Suprapubic skin (tissue), 4 donors: ENCODE measurements around the gene OR6V1. TPM values are rescaled to one million over a fixed set of nuclear protein-coding genes. Genes with fewer than 3 reads are reported as not detected.

Experiments used
- DNase-seq, 2 donors: peaks; one replicate each; pipeline ENCODE4 v3.0.0-alpha.2; 2019; ENCODE audit warnings: low spot score in 2 of 2
- H3K27ac ChIP-seq: fragments of 200-600 bp; sonication (generic); one replicate; pipeline ENCODE4 v1.5.1; 2019
- H3K27me3 ChIP-seq: fragments of 200-600 bp; sonication (generic); one replicate; pipeline ENCODE4 v1.5.1; 2019
- H3K36me3 ChIP-seq: fragments of 200-600 bp; sonication (generic); one replicate; pipeline ENCODE4 v1.5.1; 2019
- H3K4me1 ChIP-seq: fragments of 200-600 bp; sonication (generic); one replicate; pipeline ENCODE4 v1.5.1; 2019
- H3K4me3 ChIP-seq: fragments of 200-600 bp; sonication (generic); one replicate; pipeline ENCODE4 v1.5.1; 2019; ENCODE audit warnings: mild to moderate bottlenecking
- H3K9me3 ChIP-seq: fragments of 200-600 bp; sonication (generic); one replicate; pipeline ENCODE4 v1.5.1; 2019
- CTCF ChIP-seq, 2 donors: fragments of 200-600 bp in 1 of 2; fragments of 450-650 bp in 1 of 2; sonication (generic) in 1 of 2; IDR thresholded peaks; one replicate each; pipeline ENCODE4 v1.5.1; 2016 to 2019; ENCODE audit warnings: antibody characterized with exemption in 2 of 2, mild to moderate bottlenecking in 1 of 2, moderate library complexity in 1 of 2
- EP300 ChIP-seq: sonication (generic); formaldehyde crosslinking; IDR thresholded peaks from one replicate; pipeline ENCODE4 v1.6.1; 2017; ENCODE audit warnings: antibody characterized with exemption
- POLR2A ChIP-seq, 2 donors: fragments of 450-650 bp; IDR thresholded peaks; one replicate each; pipeline ENCODE4 v1.6.1; 2017; ENCODE audit warnings: antibody characterized with exemption in 2 of 2, mild to moderate bottlenecking in 2 of 2, moderate library complexity in 2 of 2
- POLR2AphosphoS5 ChIP-seq, 3 donors: sonication (generic); formaldehyde crosslinking; IDR thresholded peaks; one replicate each; pipeline ENCODE4 v1.6.1; 2017; ENCODE audit warnings: antibody characterized with exemption in 3 of 3
- WGBS: methylation state at CpG from one replicate; pipeline ENCODE4 v1.1.5; 2018; 5-methylcytosine and 5-hydroxymethylcytosine counted together
- total RNA-seq, 4 donors: library from RNA; depleted of rRNA; stranded (reverse); fragments of >200 nt; gene quantifications; one replicate each; pipeline ENCODE4 v1.1.0, GENCODE V29; 2016

Gene OR6V1, protein sequence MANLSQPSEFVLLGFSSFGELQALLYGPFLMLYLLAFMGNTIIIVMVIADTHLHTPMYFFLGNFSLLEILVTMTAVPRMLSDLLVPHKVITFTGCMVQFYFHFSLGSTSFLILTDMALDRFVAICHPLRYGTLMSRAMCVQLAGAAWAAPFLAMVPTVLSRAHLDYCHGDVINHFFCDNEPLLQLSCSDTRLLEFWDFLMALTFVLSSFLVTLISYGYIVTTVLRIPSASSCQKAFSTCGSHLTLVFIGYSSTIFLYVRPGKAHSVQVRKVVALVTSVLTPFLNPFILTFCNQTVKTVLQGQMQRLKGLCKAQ
- not detected for total RNA-seq

DNA sequence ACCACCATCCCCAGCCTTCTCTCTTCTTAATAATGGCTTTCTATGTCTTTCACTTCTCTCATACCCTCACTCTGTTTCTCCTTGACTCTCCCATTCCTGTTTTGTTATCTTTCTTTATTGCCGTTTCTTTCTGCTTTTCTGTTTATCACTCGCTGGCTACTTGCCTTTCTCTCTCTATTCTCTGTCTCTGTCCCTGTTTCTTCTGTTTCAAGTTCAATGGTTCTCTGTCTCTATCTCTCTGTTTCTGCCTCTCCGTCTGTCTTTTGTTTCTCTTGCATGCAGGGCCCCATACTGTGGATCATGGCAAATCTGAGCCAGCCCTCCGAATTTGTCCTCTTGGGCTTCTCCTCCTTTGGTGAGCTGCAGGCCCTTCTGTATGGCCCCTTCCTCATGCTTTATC, at the start of gene OR6V1:
Gene OR6V1 (plus strand): TSS at position 301 of the 400 bp plus-strand sequence. CDS start 0 bp downstream, at position 301.
- no peak for DNase-seq
- Histone ChIP-seq H3K4me3 (no peak within 1 kb of the TSS), H3K27me3 (no peaks in the 10 kb centered on the region), H3K36me3 (no peaks in the 10 kb centered on the region), H3K9me3 (no peaks in the 10 kb centered on the region), H3K4me1 (no peaks in the 10 kb centered on the region), H3K27ac (no peak within 1 kb of the TSS)
- WGBS = 87% methylated on average over 4 of the region's 4 CpGs
- TF ChIP-seq POLR2A (IDR thresholded peaks at IDR 0.05) = no peak
- TF ChIP-seq EP300 = no peak
- TF ChIP-seq CTCF (IDR thresholded peaks at IDR 0.05) = no peak
- no peak for TF ChIP-seq POLR2AphosphoS5 (IDR thresholded peaks at IDR 0.05)

DNA sequence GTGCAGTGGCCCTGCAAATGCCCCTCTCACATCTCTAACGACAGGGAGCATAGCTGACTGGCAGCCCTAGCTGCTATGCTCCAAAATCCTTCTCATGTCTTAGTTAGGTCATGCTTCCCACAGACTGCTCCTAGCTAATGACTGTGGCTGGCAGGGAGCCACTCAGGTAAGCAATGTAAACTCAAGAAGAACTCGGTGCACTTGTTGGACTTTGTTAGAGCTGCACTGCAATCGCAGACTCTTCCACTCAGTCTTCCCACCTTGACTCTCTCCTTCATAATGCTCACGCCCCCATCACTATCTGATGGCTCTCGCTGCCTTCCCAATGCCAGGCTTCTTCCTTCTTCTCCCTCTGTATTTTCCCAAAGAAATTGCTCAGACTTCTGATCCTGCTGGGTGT, 49.2 kb upstream of the OR6V1 start:
- H3K27me3 ChIP-seq = no peaks in the 10 kb centered on the region
- peak overlapping the region; percentile 27 for H3K4me3 ChIP-seq
- DNase-seq = no peak
- peaks cover 12% of the 10 kb centered on the region for H3K4me1 ChIP-seq
- no peak for TF ChIP-seq POLR2A (IDR thresholded peaks at IDR 0.05)
- TF ChIP-seq POLR2AphosphoS5 (IDR thresholded peaks at IDR 0.05) = no peak
- no peak for TF ChIP-seq CTCF (IDR thresholded peaks at IDR 0.05)
- TF ChIP-seq EP300 = no peak
- no peaks in the 10 kb centered on the region for H3K36me3 ChIP-seq
- 75% methylated on average over 5 of the region's 5 CpGs for WGBS
- no peak overlapping the region for H3K27ac ChIP-seq
- no peaks in the 10 kb centered on the region for H3K9me3 ChIP-seq

GRCh38 chr7:143003393-143004051, 48.6 kb upstream of the OR6V1 start:
- no peak for DNase-seq
- Histone ChIP-seq H3K9me3 (no peaks in the 10 kb centered on the region), H3K36me3 (no peaks in the 10 kb centered on the region), H3K27me3 (no peaks in the 10 kb centered on the region), H3K4me1 (peaks cover 12% of the 10 kb centered on the region), H3K27ac (no peak overlapping the region), H3K4me3 (peak overlapping the region; percentile 27)
- TF ChIP-seq POLR2A (IDR thresholded peaks at IDR 0.05) (no peak), POLR2AphosphoS5 (IDR thresholded peaks at IDR 0.05) (no peak), EP300 (no peak), CTCF (IDR thresholded peaks at IDR 0.05) (peak; percentile 71 to 73)
- 24% methylated on average over 6 of the region's 6 CpGs for WGBS

DNA sequence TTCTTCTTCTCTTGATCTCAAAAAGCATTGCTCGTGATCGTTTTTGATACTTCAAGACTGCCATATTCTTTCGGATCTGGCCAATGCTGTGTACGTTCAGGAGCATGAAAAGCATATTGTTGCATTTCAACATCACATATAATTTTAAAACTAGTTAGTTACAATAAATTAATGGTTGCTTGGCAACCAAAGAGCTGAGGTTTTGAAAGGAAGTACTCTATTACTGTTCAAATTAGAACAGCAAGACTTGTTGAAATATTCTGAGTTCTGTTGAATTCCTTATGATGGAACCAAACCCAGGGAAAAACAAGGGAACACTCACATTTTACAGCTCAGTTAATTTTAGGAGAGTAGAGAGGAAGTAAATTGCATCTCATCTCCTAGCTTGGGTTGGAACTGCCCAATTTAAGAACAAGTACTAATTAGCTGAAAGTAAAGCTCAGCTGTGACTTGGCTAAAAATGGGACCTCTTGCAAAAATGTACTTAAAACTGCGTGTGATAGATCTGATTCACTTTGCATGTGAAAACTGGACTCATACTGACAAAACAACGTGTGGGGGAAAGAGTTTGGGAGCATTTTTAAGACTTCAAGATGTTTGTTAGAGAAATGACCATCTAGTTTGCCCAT, 46.4 kb upstream of the OR6V1 start:
- Histone ChIP-seq H3K4me1 (peaks cover 12% of the 10 kb centered on the region), H3K27ac (no peak overlapping the region), H3K36me3 (no peaks in the 10 kb centered on the region), H3K27me3 (no peaks in the 10 kb centered on the region), H3K9me3 (no peaks in the 10 kb centered on the region), H3K4me3 (no peak overlapping the region)
- 64% methylated on average over 6 of the region's 6 CpGs for WGBS
- DNase-seq = no peak
- TF ChIP-seq POLR2AphosphoS5 (IDR thresholded peaks at IDR 0.05) (no peak), POLR2A (IDR thresholded peaks at IDR 0.05) (no peak), CTCF (IDR thresholded peaks at IDR 0.05) (no peak), EP300 (no peak)
